K562 (cell line): ENCODE results near the gene KIAA0930.

Experiments used
- BRCA1 ChIP-seq, 2 experiments: fragments of 450-650 bp in 1 of 2; sonication (generic) in 1 of 2; formaldehyde crosslinking in 1 of 2; IDR thresholded peaks; 2 replicates each; pipeline versions ENCODE4 v1.5.0 to v1.6.1; 2017 to 2020; ENCODE audit warnings: mild to moderate bottlenecking in 1 of 2, missing genetic modification reagents in 1 of 2
- CHD2 ChIP-seq: IDR thresholded peaks from 2 replicates; pipeline ENCODE4 v1.6.1; 2011; ENCODE audit warnings: low read depth, low read length
- GATAD2A ChIP-seq: fragments of 450-650 bp; IDR thresholded peaks from 2 replicates; pipeline ENCODE4 v1.6.1; 2017
- TF ChIP-seq, protein P1 (sequence below), 3 experiments: IDR thresholded peaks in 2 of 3; conservative IDR thresholded peaks in 1 of 3; 2 replicates each; pipeline ENCODE4 v1.5.1; 2011 to 2012; ENCODE audit warnings: low read length in 3 of 3, mild to moderate bottlenecking in 3 of 3, control low read depth in 2 of 3, improper control_type of control experiment in 1 of 3, inconsistent platforms in 1 of 3, low read depth in 1 of 3, mixed read lengths in 1 of 3, moderate library complexity in 1 of 3; ENCODE audit not compliant: insufficient read depth in 2 of 3
- TF ChIP-seq, protein P2 (sequence below): sonication (generic); formaldehyde crosslinking; IDR thresholded peaks from 2 replicates; pipeline ENCODE4 v1.9.0; 2022; ENCODE audit warnings: mild to moderate bottlenecking, missing genetic modification reagents

DNA sequence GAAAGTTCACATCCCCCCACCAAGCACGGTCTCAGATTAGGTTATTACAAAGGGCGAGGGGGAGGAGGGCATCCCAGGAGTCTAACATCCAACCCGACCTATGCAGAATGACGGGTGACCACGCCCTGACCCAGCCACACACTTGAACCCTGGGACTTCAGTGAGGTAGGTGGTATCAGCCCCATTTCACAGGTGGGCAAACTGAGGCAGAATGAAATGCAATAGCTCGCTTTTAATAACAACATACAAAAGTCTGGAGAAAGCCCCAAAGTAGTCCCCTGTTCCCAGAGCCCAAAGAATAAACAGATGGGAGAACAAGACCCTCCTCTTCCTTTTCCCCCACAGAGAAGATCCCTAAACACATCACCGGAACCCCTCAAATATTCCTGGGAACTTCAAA, 45.1 kb downstream of the KIAA0930 start:
- TF ChIP-seq GATAD2A, result no peak
- TF ChIP-seq, protein P1, sequence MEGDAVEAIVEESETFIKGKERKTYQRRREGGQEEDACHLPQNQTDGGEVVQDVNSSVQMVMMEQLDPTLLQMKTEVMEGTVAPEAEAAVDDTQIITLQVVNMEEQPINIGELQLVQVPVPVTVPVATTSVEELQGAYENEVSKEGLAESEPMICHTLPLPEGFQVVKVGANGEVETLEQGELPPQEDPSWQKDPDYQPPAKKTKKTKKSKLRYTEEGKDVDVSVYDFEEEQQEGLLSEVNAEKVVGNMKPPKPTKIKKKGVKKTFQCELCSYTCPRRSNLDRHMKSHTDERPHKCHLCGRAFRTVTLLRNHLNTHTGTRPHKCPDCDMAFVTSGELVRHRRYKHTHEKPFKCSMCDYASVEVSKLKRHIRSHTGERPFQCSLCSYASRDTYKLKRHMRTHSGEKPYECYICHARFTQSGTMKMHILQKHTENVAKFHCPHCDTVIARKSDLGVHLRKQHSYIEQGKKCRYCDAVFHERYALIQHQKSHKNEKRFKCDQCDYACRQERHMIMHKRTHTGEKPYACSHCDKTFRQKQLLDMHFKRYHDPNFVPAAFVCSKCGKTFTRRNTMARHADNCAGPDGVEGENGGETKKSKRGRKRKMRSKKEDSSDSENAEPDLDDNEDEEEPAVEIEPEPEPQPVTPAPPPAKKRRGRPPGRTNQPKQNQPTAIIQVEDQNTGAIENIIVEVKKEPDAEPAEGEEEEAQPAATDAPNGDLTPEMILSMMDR (IDR thresholded peaks at IDR 0.05 in 2 of 3, conservative IDR thresholded peaks at IDR 0.05 in 1 of 3; ENCODE audit: insufficient read depth in 2 of 3, low read depth in 1 of 3, low read length in 3 of 3), result no peak
- TF ChIP-seq CHD2, result no peak
- TF ChIP-seq, protein P2, sequence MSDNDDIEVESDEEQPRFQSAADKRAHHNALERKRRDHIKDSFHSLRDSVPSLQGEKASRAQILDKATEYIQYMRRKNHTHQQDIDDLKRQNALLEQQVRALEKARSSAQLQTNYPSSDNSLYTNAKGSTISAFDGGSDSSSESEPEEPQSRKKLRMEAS (CRISPR knock-in tag), result no peak
- no peak for TF ChIP-seq BRCA1 (IDR thresholded peaks at IDR 0.05)
- no peak for TF ChIP-seq BRCA1 (CRISPR knock-in tag; IDR thresholded peaks at IDR 0.05)
